ENCODE results near the gene CERCAM. TPM values are rescaled to one million over a fixed set of nuclear protein-coding genes. Genes with fewer than 3 reads are reported as not detected.
A peak's percentile ranks its signal among the peaks of the same experiment; 100 is the strongest.

CERCAM gene
- total and polyA plus RNA-seq, 2 of the 13 experiments (the other 11 are each of a cell fraction or from before 2014, with no cell fraction given): 9.0 to 17.1 TPM

- no peak; the same call in 1 of the 2 replicates for TF ChIP-seq TRAFD1 (CRISPR knock-in tag; IDR thresholded peaks at IDR 0.05; ENCODE audit: borderline replicate concordance)
- no peak for TF ChIP-seq ZC3H4 (CRISPR knock-in tag; IDR thresholded peaks at IDR 0.05; ENCODE audit: borderline replicate concordance)
- TF ChIP-seq MXD4 (CRISPR knock-in tag; IDR thresholded peaks at IDR 0.05): peak; percentile 87
- peak; percentile 69; the same call in 1 of the 2 replicates for TF ChIP-seq SP5 (CRISPR knock-in tag; IDR thresholded peaks at IDR 0.05; ENCODE audit: borderline replicate concordance, low read depth)
- no peak for TF ChIP-seq ZSCAN22 (CRISPR knock-in tag; IDR thresholded peaks at IDR 0.05)
- TF ChIP-seq CERS6 (CRISPR knock-in tag; IDR thresholded peaks at IDR 0.05): no peak
- TF ChIP-seq MED13 (CRISPR knock-in tag; IDR thresholded peaks at IDR 0.05): 0 out of 2 replicates have a peak, but pooled peaks have one; percentile 66
- peak; percentile 63; the same call in 1 of the 2 replicates for TF ChIP-seq POLR2G (IDR thresholded peaks at IDR 0.05; ENCODE audit: low read depth, low read length)
- no peak for TF ChIP-seq SMARCE1 (IDR thresholded peaks at IDR 0.05; ENCODE audit: borderline replicate concordance)
- peak; percentile 45; the same call in 1 of the 2 replicates for TF ChIP-seq ZFP90 (CRISPR knock-in tag; IDR thresholded peaks at IDR 0.05; ENCODE audit: borderline replicate concordance)
- no peak for TF ChIP-seq ZNF451 (CRISPR knock-in tag; IDR thresholded peaks at IDR 0.05)
- TF ChIP-seq ZNF12 (CRISPR knock-in tag; IDR thresholded peaks at IDR 0.05): no peak
- TF ChIP-seq ZNF33A (CRISPR knock-in tag; IDR thresholded peaks at IDR 0.05; ENCODE audit: borderline replicate concordance): no peak
- TF ChIP-seq TBX3 (IDR thresholded peaks at IDR 0.05; ENCODE audit: borderline replicate concordance): no peak
- 0 out of 2 replicates have a peak, but pooled peaks have one; percentile 22 for TF ChIP-seq ZNF770 (CRISPR knock-in tag; IDR thresholded peaks at IDR 0.05)
- peak; percentile 65 for TF ChIP-seq KAT8 (CRISPR knock-in tag; IDR thresholded peaks at IDR 0.05)
- 0 out of 2 replicates have a peak, but pooled peaks have one; percentile 34 for TF ChIP-seq ZBTB43 (CRISPR knock-in tag; conservative IDR thresholded peaks at IDR 0.05)
- TF ChIP-seq EHMT2 (IDR thresholded peaks at IDR 0.05; ENCODE audit: borderline replicate concordance, low read depth, low read length): no peak
- peak in 1 of 2 experiments; percentile 75; a peak in 2 of 4 replicates for TF ChIP-seq KLF16 (CRISPR knock-in tag; IDR thresholded peaks at IDR 0.05)
- no peak for TF ChIP-seq HNF4A (CRISPR knock-in tag; IDR thresholded peaks at IDR 0.05)
- no peak for TF ChIP-seq KDM4B (CRISPR knock-in tag; IDR thresholded peaks at IDR 0.05)
- TF ChIP-seq ZFP41 (CRISPR knock-in tag; IDR thresholded peaks at IDR 0.05; ENCODE audit: borderline replicate concordance): no peak
- TF ChIP-seq U2AF1 (optimal IDR thresholded peaks at IDR 0.05; ENCODE audit: low read depth, low read length): no peak
- peak; percentile 90 for TF ChIP-seq RBM22 (optimal IDR thresholded peaks at IDR 0.05; ENCODE audit: low read length)
- peak; percentile 54 for TF ChIP-seq SP2 (CRISPR knock-in tag; IDR thresholded peaks at IDR 0.05)
Measured at GRCh38 chr9:128455849-128456612, 35.4 kb downstream of the CERCAM start, which contains the start of gene ODF2 (continued).

Data from HepG2 (cell line).